IPS-18c (cell line): Measurements from ENCODE around the gene SH3RF1.

Experiments
- H3K4me3 ChIP-seq: 2 replicates; pipeline ENCODE4 v1.7.0; 2013; ENCODE audit warnings: low read depth, mild to moderate bottlenecking, low read length, moderate library complexity; ENCODE audit not compliant: insufficient read depth
- H3K9me3 ChIP-seq: one replicate; pipeline ENCODE4 v1.6.1; 2013; ENCODE audit warnings: mild to moderate bottlenecking, low read length, moderate library complexity; ENCODE audit not compliant: control insufficient read depth, insufficient read depth

Gene SH3RF1

GRCh38 chr4:169164669-169165415 lies 105.9 kb downstream of the SH3RF1 start:
- Histone ChIP-seq H3K4me3 (no peak overlapping the region), H3K9me3 (no peaks in the 10 kb centered on the region)

DNA sequence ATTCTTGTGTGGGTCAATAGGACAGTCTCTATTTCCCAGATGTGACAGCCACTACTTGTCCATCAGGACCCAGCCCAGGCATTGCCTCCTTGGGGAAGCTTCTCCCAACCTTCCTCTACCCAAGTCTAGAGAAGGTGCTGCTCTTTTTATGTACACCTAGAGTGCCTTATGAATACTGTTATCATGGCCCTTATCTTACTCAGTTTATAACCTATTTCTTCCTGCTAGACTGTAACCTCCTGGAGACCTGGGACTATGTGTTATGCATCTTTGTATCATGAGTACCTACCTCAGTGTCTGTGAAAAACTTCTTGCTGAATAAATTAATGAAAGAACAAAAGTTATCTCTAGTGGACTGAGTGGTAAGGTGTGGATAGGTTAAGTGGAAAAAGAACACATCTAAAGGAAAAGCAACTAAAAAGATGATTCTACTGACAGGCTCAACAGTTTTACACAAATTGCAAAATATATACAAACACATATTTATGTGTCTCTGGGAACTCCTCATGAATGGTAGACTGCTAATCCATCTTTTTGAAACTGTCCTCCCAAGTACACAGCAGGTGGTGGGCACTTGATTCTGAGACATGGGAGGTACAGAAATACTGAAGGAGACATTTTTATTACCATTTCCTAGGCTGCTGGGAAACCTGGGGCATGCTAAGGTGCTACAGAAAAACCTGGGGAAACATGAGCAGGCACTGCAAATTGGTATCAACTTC lies 106.6 kb downstream of the SH3RF1 start:
- H3K9me3 ChIP-seq: no peaks in the 10 kb centered on the region
- H3K4me3 ChIP-seq: no peak overlapping the region

- Histone ChIP-seq H3K4me3 (no peak overlapping the region), H3K9me3 (no peaks in the 10 kb centered on the region)
Measured at GRCh38 chr4:169163495-169163894, 107.3 kb downstream of the SH3RF1 start.

- no peaks in the 10 kb centered on the region for H3K9me3 ChIP-seq
- no peak overlapping the region for H3K4me3 ChIP-seq
Measured at GRCh38 chr4:169160825-169161224, 109.9 kb downstream of the SH3RF1 start.

DNA sequence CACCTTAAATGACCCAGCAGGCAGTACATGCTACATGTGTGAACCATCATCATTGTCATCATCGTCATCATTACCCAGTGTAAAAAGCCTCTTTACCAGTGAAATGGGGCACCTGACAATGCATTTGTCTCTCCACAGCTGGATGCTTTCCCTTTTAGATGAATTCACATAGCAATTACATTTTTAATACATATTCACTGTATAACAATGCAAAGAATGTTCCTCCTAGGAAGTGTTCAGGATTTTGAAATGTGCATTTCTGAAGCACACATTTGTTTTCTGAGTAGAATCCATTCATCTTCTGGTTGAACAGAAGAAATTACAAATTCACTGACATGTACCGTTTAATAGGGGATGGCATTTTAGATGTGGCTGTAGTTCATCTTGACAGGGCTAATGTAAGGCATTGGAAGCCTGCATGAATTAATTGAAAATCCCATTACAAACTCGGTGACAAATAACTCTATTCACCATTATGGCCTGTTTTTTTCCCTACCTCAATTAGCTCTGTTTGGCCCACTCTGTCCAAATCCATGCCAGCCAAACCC lies 111.1 kb downstream of the SH3RF1 start:
- no peak overlapping the region for H3K4me3 ChIP-seq
- no peaks in the 10 kb centered on the region for H3K9me3 ChIP-seq

DNA sequence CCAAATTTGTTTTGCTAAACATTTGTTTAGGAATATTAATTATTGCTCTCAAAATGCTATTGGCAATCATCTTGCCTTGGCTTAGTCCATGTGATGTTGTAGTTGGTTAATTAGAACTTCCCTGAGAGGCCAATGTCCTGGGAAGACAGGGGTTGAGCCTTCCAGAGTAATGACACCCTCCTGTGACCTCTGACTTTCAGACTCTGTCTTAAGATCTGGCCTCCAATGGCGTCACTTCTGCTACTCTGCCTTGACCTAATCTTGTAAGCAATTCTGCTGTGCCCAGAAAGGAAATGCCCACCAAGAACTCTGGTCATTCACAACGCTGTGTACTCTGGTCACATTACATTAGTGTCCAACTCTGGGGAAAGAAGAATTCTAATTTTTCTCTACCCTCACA lies 111.9 kb downstream of the SH3RF1 start:
- Histone ChIP-seq H3K9me3 (no peaks in the 10 kb centered on the region), H3K4me3 (no peak overlapping the region)

- Histone ChIP-seq H3K9me3 (no peaks in the 10 kb centered on the region), H3K4me3 (no peak overlapping the region)
Measured at GRCh38 chr4:169158046-169158445, 112.7 kb downstream of the SH3RF1 start.

GRCh38 chr4:169156392-169156791 lies 114.4 kb downstream of the SH3RF1 start:
- no peak overlapping the region for H3K4me3 ChIP-seq
- no peaks in the 10 kb centered on the region for H3K9me3 ChIP-seq

GRCh38 chr4:169154121-169154520 lies 116.6 kb downstream of the SH3RF1 start:
- Histone ChIP-seq H3K4me3 (no peak overlapping the region), H3K9me3 (no peaks in the 10 kb centered on the region)

GRCh38 chr4:169153481-169154087 lies 117.2 kb downstream of the SH3RF1 start:
- no peaks in the 10 kb centered on the region for H3K9me3 ChIP-seq
- H3K4me3 ChIP-seq: no peak overlapping the region

DNA sequence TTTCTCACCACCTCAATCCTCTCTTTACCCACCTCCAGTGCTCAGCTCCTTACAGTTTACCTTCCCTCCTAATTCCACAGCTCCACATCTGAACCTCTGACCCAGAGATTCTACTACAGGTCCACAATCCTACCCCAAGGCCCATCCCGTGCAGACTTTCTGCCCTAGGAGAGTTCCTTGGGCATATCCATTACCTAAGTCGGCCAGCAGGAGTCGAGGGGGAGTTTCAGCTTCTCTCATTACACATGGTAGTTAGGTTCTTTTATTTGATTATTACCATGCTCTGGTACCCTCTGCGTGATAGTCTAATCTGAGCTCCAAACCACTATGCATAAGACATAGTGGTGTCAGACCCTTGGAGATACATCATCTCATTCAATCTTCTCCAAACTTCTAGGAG lies 117.9 kb downstream of the SH3RF1 start:
- H3K9me3 ChIP-seq: no peaks in the 10 kb centered on the region
- H3K4me3 ChIP-seq: no peak overlapping the region

GRCh38 chr4:169152098-169152497 lies 118.7 kb downstream of the SH3RF1 start:
- Histone ChIP-seq H3K4me3 (no peak overlapping the region), H3K9me3 (no peaks in the 10 kb centered on the region)

- no peaks in the 10 kb centered on the region for H3K9me3 ChIP-seq
- no peak overlapping the region for H3K4me3 ChIP-seq
Measured at GRCh38 chr4:169151671-169152070, 119.1 kb downstream of the SH3RF1 start.

GRCh38 chr4:169150806-169151205 lies 120.0 kb downstream of the SH3RF1 start:
- no peaks in the 10 kb centered on the region for H3K9me3 ChIP-seq
- no peak overlapping the region for H3K4me3 ChIP-seq

DNA sequence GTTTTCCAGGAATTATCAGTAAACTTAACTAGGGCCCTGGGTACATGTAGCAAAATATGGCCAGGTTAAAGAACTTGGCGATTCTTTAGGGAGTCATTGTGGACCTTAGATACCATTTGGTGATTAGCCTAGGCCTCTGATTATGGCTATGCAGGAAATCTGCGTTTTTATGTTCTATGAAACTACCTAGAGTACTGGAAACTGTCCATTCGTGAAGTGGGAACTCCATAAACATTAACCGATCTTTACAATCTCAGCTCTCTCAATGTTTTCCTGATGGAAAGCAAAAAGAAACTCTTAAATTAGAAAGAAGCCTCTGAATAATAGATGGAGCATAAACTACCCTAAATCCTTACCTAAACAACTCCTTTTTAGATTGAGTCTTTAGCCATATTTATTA lies 121.9 kb downstream of the SH3RF1 start:
- Histone ChIP-seq H3K4me3 (no peak overlapping the region), H3K9me3 (no peaks in the 10 kb centered on the region)

DNA sequence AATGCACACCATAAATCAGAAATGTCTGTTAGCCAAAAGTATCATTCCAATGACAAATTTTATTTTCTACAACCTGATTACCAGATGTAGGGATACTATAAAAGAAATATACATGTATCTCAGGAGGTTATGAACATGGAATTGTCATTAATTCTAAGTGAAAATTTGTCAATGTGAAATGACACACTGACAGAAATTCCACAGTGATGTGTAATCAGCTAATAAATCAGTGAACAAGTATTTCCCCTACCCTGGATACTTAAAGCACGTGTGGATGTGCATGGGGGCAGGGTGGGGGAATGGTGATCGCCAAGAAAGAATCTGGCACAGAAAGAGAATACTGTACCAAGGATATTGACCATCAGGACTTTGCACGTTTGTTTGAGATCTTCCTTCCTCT lies 123.6 kb downstream of the SH3RF1 start:
- no peaks in the 10 kb centered on the region for H3K9me3 ChIP-seq
- H3K4me3 ChIP-seq: no peak overlapping the region

DNA sequence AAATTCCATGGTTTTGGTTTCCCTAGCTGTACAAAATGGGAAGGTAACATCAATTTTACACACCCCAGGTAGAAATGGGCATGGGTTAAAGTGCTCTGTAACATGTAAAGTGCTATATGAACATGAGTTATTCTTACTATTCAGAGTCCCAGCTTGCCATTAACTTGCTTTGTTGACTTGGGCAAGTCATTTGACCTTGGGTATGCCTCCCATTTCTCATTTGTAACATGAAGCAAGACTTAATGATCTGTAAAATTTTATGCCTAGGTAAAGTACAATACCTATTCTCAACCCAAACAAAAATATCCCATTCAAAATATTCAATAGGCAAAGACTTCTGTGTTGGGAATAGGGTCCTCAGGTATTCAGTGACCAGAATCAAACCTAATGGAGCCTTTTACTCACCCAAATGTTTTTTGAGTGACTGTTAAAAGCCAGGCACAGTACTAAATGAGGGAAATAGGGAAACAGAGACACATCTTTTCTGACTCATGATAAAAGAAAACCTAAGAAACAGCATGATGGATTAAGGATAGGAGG lies 126.6 kb downstream of the SH3RF1 start:
- Histone ChIP-seq H3K4me3 (no peak overlapping the region), H3K9me3 (no peaks in the 10 kb centered on the region)

- H3K4me3 ChIP-seq: no peak overlapping the region
- no peaks in the 10 kb centered on the region for H3K9me3 ChIP-seq
Measured at GRCh38 chr4:169143335-169143734, 127.4 kb downstream of the SH3RF1 start.
